HG03378 (cell line): ENCODE data around the gene KIF17.

ENCODE experiments used
- ATAC-seq: cut with Tn5 transposase; IDR thresholded peaks from one replicate; pipeline ENCODE4 v1.9.1; 2021; ENCODE audit warnings: mild to moderate bottlenecking, moderate library complexity; ENCODE audit not compliant: unreplicated experiment

The KIF17 gene

GRCh38 chr1:20663365-20663764 is 54.4 kb downstream of the KIF17 start:
- ATAC-seq = no peak

GRCh38 chr1:20662110-20662475 is 55.7 kb downstream of the KIF17 start:
- ATAC-seq = no peak

- peak; percentile 92 for ATAC-seq
These were observed 56.3 kb downstream of the KIF17 start, which contains the start of gene DDOST for GRCh38 chr1:20661207-20662109. Gene DDOST (minus strand): TSS chr1:20661369. CDS start chr1:20661350, 19 bp downstream.

GRCh38 chr1:20660847-20661206 is 57.0 kb downstream of the KIF17 start:
- ATAC-seq = no peak

GRCh38 chr1:20660363-20660762 is 57.4 kb downstream of the KIF17 start:
- no peak for ATAC-seq

GRCh38 chr1:20658166-20658915 is 59.5 kb downstream of the KIF17 start:
- no peak for ATAC-seq

GRCh38 chr1:20657024-20657423 is 60.8 kb downstream of the KIF17 start:
- ATAC-seq = no peak

- no peak for ATAC-seq
These were observed 63.6 kb downstream of the KIF17 start for GRCh38 chr1:20654104-20654690.

GRCh38 chr1:20652300-20652699 is 65.5 kb downstream of the KIF17 start:
- no peak for ATAC-seq

GRCh38 chr1:20648946-20649345 is 68.9 kb downstream of the KIF17 start:
- no peak for ATAC-seq

GRCh38 chr1:20648438-20648837 is 69.4 kb downstream of the KIF17 start:
- ATAC-seq = no peak

GRCh38 chr1:20645414-20645813 is 72.4 kb downstream of the KIF17 start:
- ATAC-seq = no peak

- no peak for ATAC-seq
These were observed 73.4 kb downstream of the KIF17 start for GRCh38 chr1:20644416-20644815.

GRCh38 chr1:20643080-20643479 is 74.7 kb downstream of the KIF17 start:
- ATAC-seq = no peak

- no peak for ATAC-seq
These were observed 75.8 kb downstream of the KIF17 start for GRCh38 chr1:20641975-20642374.

- ATAC-seq = no peak
These were observed 77.6 kb downstream of the KIF17 start for GRCh38 chr1:20640183-20640597.

- ATAC-seq = no peak
These were observed 80.9 kb downstream of the KIF17 start for GRCh38 chr1:20636785-20637347.

GRCh38 chr1:20634594-20635084 is 83.2 kb downstream of the KIF17 start:
- no peak for ATAC-seq

GRCh38 chr1:20634065-20634593 is 83.7 kb downstream of the KIF17 start:
- no peak for ATAC-seq

GRCh38 chr1:20633190-20634064 is 84.4 kb downstream of the KIF17 start, which contains the start of gene PINK1:
Gene PINK1 (plus strand): TSS chr1:20633458. CDS start chr1:20633549, 91 bp downstream.
- ATAC-seq = no peak
